Glomerular visceral epithelial cell (primary cell): Measurements from ENCODE around the gene PTCD1.
"Not testable (repeated sequence)": the region's sequence is repeated elsewhere in the genome, so short reads cannot be mapped to it uniquely, and the experiment has no call there.

Experiments used
- DNase-seq: peaks from one replicate; pipeline ENCODE4 v3.0.0-alpha.2; 2016; ENCODE audit errors: extremely low spot score

PTCD1 gene

DNA sequence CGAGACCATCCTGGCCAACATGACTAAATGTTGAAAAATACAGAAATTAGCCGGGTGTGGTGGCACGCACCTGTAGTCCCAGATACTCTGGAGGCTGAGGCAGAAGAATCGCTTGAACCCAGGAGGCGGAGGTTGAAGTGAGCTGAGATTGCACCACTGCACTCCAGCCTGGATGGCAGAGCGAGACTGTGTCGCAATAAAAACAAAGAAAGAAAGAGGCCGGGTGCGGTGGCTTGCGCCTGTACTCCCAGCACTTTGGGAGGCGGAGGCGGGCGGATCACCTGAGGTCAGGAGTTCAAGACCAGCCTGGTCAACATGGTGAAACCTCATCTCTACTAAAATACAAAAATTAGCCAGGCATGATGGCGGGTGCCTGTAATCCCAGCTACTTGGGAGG is 51.4 kb downstream of the PTCD1 start:
- not testable (repeated sequence) for DNase-seq

GRCh38 chr7:99386584-99387238 is 51.9 kb downstream of the PTCD1 start:
- no peak for DNase-seq

- no peak for DNase-seq
These were observed 53.0 kb downstream of the PTCD1 start for GRCh38 chr7:99385564-99385963.

DNA sequence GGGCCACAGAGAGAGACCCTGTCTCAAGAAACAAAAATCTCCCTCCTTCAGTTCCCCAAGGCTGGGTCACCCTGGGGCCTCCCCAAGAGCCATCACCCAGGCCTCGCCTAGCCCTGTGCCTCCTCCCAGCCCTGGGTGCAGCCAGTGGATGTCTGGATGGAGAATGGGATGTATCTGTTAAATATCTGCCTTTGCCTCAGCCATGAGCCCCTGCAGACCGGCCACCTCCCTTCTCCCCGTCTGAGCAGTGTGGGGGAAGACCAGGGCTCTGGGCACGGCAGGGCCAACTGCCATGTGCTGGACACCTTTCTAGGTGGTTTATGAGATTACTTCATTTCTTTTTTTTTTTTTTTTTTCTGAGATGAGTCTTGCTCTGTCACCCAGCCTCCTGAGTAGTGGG is 54.1 kb downstream of the PTCD1 start:
- no peak for DNase-seq

DNA sequence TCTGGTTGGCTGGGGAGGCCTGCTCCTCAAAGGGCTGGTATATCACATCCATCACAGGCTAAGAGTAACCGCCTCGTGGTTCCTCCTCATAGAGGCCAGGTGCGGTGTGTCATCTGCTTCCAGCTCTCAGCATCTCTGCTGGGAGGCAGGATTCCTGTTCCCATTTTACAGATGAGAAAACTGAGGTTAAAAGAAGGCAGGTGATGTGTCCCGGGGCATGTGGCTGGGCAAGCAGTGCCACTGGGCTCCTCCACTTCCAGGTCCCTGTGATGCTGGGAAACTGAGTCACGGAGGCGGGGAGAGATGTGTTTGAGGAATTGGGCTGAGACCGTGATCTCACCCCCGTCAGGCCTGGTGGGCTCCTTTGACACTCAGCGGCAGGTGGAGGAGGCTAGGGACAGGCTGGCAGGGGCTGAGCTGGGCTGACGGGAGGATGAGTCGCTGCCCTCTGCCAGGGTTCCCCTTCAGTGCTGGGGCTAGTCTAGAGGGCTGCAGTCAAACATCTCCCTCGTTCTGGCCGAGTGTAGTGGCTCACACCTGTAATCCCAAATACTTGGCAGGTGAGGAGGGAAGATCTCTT is 54.7 kb downstream of the PTCD1 start:
- no peak for DNase-seq

DNA sequence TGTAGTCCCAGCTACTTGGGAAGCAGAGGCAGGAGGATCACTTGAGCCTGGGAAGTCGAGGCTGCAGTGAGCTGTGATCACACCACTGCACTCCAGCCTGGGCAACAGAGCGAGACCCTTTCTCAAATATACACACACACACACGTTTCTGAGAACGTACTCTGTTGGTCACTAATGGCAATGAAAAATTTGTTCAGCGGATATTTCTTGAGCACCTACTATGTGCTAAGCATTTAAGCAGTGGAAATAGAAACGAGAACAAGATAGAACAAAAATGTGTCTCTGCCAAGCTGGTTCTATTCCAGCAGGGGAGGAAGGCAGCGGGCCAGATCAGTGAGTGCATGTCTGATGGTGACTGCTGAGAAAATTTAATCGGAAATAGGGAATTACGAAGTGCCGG is 55.4 kb downstream of the PTCD1 start:
- no peak for DNase-seq

DNA sequence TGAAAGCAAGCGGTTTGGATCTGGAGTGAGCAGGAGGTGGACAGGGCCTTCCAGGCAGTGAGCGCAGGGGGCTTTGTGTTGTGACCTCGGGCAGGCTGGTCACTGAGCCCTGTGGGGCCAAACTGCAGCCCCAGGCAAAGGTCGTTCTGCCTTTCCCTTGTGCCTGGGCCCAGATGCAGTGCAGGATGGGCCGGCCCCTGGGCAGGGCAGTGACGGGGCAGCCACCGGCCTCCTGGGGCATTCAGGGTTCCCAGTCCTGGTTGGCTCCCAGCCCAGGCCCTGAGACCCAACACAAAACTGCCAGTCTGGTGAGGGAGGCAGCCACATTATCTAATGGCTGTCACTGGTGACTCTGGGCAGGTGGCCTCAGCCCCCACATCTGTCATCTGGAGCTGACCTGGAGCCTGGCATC is 56.9 kb downstream of the PTCD1 start:
- no peak for DNase-seq

- DNase-seq: peak; percentile 73
These were observed 57.6 kb downstream of the PTCD1 start for GRCh38 chr7:99380823-99381663.

DNA sequence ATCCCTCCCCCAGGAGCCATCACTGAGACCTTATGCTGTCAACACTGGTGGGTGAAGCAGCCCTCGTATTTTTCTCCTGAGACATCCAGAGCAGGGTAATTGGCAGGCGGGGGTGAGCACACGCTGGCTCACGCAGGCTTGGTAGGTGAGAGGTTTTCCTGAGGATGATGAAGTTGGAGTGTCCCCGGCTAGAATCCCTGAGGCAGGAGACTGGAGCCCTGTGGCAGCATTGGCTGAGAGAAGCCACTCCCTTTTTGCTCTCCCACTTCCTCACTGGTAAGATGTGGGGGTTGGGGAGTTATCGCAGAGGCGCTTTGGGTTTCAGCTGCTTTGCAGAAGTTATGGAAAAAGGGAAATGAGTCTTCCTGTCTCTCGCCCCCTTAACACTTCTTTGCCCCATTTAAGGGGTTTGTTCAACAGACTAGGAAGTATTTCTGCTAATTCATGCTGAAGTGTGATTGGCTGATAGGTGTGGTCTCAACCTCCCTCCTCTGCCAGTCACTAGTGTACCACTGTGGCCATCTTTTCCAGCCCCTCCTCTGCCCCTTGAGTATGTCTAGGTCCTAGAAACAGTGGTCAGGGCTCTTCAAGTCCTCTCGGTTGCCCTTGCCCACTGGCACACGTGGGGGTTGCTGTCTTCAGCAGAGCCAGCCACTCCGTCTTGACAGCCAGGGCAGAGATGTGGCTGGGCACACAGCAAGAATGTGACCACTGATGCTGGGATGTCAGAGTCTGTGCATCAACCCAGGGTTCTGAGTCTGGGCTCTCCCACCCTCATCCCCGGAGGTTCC is 58.4 kb downstream of the PTCD1 start:
- DNase-seq: peak; percentile 50

DNA sequence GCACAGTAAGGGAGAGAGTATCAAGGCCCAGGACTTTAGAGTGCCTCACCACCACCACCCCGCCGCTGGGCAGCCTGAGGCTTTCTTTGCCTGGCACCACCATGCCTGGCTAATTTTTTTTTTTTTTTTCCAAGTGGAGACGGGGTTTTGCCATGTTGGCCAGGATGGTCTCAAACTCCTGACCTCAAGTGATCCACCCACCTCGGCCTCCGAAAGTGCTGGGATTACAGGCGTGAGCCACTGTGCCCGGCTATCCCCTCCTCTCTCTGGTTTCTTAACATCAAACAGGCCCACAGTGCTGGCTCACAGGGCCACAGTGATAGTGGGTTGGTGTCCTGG is 58.9 kb downstream of the PTCD1 start:
- not testable (repeated sequence) for DNase-seq

DNA sequence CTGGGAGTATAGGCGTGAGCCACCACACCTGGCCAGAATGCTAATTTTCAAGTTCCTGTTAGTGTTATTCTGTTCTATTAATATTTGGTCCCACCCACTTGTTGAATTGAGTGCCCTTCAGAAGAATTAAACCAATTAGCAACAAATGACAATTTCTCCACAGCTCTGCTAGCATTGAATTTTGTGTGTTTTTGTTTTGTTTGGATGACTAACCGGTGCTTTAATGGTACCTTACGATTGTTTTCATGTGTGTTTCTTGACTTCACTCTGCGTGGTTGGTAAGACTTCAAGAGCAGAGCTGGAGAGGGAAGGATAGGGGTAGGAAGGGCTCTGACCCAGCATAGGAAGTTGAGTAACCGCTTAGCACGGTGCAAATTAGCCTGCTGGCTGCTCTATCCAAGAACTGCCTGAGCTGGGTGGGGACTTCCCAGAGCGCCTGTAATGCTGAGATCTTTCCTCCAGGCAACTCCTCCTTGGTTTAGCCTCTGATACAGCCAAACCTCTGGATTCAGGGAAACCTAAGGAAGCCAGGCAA is 59.5 kb downstream of the PTCD1 start:
- peak; percentile 75 for DNase-seq

- DNase-seq: peak; percentile 79
These were observed 63.4 kb downstream of the PTCD1 start for GRCh38 chr7:99375070-99375807.

DNA sequence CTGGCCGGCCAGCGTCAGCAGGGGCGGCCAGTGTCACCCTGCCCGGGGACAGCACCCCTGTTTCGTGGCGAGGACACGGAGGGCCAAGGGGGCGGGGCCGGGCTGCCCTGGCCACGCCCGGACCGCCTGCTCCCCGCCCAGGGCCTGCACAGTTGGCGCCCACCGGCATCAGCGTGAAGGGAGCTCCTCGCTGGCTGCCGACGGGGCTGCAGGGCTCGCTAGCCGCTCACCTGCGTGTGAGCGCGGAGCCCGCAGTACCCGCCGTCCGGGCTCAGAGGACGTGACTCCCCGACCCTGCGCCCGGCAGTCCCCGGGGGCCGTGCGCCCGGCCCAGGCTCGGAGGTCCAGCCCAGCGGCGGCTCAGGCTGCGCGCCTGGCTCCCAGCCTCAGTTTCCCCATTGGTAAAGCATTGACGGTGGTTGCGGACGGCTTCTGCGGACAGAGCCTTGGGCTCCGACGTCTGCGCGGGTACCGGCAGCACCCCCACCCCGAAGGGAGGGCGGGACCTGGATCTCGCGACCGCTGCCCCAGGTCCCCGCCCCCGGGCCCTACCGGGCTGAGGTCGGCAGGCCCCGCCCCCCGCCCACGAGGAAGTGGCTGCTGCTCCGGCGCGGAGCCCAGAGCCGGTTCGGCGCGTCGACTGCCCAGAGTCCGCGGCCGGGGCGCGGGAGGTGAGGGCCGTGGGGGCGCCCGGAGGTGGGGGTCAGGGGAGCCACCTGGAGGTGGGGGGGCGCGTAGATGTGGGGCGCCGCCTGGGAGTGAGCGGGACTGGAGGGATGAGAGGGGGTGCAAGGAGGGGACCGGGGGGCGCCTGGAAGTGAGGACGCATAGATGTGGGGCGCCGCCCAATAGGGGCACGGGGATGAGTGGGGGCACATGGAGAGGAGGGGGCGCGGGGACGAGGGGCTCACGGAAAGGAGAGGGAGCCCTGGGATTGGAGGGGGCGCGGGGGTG is 64.2 kb downstream of the PTCD1 start, which contains the start of gene ARPC1B:
TSS of gene ARPC1B (plus strand) at position 620 of the 954 bp plus-strand sequence. CDS start 10,985 bp downstream, outside the sequence.
- DNase-seq: peak; percentile 84

GRCh38 chr7:99373091-99374066 is 65.2 kb downstream of the PTCD1 start:
- no peak for DNase-seq

DNA sequence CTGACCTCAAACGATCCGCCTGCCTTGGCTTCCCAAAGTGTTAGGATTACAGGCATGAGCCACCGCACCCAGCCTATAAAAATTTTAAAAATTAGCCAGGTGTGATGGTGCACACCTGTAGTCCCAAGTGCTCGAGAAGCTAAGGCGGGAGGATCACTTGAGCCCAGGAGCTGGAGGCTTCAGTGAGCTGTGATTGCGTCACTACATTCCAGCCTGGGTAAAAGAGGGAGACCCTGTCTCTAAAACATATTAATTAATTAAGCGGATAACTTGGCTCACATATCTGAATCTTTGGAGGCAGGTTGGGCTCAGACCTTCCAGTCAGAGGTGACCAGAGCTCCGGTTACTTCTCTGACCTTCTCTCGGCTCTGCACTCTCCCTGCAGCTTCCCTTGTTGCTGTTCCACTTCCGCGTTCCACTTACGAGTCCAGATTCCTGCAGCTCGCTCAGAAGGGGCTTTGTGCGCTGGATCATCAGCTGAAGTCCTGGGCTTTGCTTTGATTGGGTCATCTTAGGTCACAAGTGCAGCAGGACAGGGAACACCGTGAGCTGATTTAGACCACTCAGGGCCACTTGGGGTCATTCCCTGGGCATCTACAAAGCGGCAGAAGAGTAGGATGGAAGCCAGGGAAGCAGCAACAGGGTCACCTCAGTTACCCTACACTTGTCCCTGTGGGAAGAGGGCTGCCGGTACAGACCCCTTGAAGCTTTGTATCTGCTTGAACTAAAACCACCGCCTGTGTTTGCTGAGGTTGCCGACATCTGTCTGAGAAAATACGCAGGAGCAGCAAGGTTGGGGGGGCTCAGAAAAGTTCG is 66.1 kb downstream of the PTCD1 start:
- peak; percentile 83 for DNase-seq

GRCh38 chr7:99371376-99371920 is 67.2 kb downstream of the PTCD1 start:
- DNase-seq: peak; percentile 53

DNA sequence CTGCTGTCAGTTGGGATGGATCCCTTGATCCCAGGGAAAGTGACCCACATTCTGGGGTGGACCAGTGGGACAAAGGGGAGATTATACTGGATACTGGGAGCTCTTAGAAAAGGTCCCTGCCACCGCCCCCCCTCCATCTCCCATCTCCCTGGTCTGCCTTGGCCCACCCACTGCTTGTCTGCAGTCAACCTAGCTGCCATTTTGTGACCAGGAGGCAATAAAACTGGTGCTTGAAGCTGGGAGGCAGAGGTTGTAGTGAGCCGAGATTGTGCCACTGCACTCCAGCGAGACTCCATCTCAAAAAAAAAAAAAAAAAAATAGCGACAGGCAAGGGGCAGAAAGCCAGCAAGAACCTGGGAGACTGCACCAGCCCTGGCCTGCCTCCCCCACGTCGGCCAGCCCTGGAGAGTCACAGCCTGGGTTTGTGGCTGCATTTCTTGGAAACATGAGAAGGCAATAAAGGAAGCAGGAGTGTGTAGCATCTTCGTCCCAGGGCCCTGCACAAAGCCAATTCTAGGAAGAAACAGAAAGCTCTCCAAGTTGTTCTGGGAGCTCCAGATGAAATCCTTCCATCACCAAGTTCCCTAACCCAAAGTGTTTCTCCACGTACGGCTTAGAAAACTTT is 68.7 kb downstream of the PTCD1 start:
- DNase-seq: no peak
